CD14-positive monocyte (primary cell): Measurements from ENCODE around the gene PTTG1IP. TPM values are rescaled to one million over a fixed set of nuclear protein-coding genes. Genes with fewer than 3 reads are reported as not detected.

ENCODE experiments used
- DNase-seq, 3 donors: peaks; one replicate each; pipeline ENCODE4 v3.0.0-alpha.2; 2011 to 2022
- H2AFZ ChIP-seq: 2 replicates; pipeline ENCODE4 v1.6.0; 2012; ENCODE audit warnings: mild to moderate bottlenecking, low read depth, low read length, inconsistent platforms; ENCODE audit not compliant: insufficient read depth, poor library complexity, severe bottlenecking
- H3K27ac ChIP-seq, 2 donors: 1 replicate in 1 of 2; 2 replicates in 1 of 2; pipeline ENCODE4 v1.5.1; 2012 to 2013; ENCODE audit warnings: low read length in 2 of 2, control low read depth in 1 of 2, inconsistent platforms in 1 of 2, low read depth in 1 of 2, mild to moderate bottlenecking in 1 of 2
- H3K27me3 ChIP-seq, 2 donors: one replicate each; pipeline versions ENCODE4 v1.6.0 to v1.6.1; 2011 to 2013; ENCODE audit warnings: low read length in 2 of 2; ENCODE audit not compliant: control insufficient read depth in 2 of 2, insufficient read depth in 2 of 2
- H3K36me3 ChIP-seq, 2 donors: replicated peaks in 1 of 2; 1 replicate in 1 of 2; 2 replicates in 1 of 2; pipeline versions ENCODE4 v1.5.1 to v1.6.1; 2012 to 2013; ENCODE audit warnings: low read length in 2 of 2, control low read depth in 1 of 2, inconsistent platforms in 1 of 2, mild to moderate bottlenecking in 1 of 2; ENCODE audit not compliant: insufficient read depth in 2 of 2, control insufficient read depth in 1 of 2
- H3K4me1 ChIP-seq, 2 donors: 1 replicate in 1 of 2; 2 replicates in 1 of 2; pipeline versions ENCODE4 v1.5.1 to v1.6.1; 2012 to 2013; ENCODE audit warnings: low read length in 2 of 2, control low read depth in 1 of 2, inconsistent platforms in 1 of 2, mild to moderate bottlenecking in 1 of 2, moderate library complexity in 1 of 2; ENCODE audit not compliant: insufficient read depth in 2 of 2, control insufficient read depth in 1 of 2
- H3K4me2 ChIP-seq: replicated peaks from 2 replicates; pipeline ENCODE3; 2012; ENCODE audit warnings: low read length, moderate library complexity, mild to moderate bottlenecking; ENCODE audit not compliant: poor library complexity, severe bottlenecking; ENCODE audit errors: extremely low read depth
- H3K4me3 ChIP-seq, 3 experiments: fragments of 200-600 bp in 1 of 3; sonication (generic) in 1 of 3; replicated peaks in 1 of 3; 1 replicate in 2 of 3; 2 replicates in 1 of 3; pipeline ENCODE4 v1.5.1; 2011 to 2013; ENCODE audit warnings: low read length in 3 of 3, mild to moderate bottlenecking in 3 of 3, control low read depth in 2 of 3, low read depth in 2 of 3, inconsistent platforms in 1 of 3, moderate library complexity in 1 of 3
- H3K79me2 ChIP-seq: 2 replicates; pipeline ENCODE4 v1.6.0; 2012; ENCODE audit warnings: mild to moderate bottlenecking, control low read depth, inconsistent platforms, low read length, moderate library complexity; ENCODE audit not compliant: insufficient read depth
- H3K9ac ChIP-seq: 2 replicates; pipeline ENCODE4 v1.6.0; 2017; ENCODE audit warnings: low read length, mild to moderate bottlenecking; ENCODE audit not compliant: insufficient read depth, poor library complexity, severe bottlenecking
- H3K9me3 ChIP-seq, 2 donors: replicated peaks in 1 of 2; 1 replicate in 1 of 2; 2 replicates in 1 of 2; pipeline versions ENCODE4 v1.5.1 to v1.6.1; 2012 to 2013; ENCODE audit warnings: low read length in 2 of 2, control low read depth in 1 of 2; ENCODE audit not compliant: control insufficient read depth in 1 of 2, insufficient read depth in 1 of 2
- H4K20me1 ChIP-seq: 2 replicates; pipeline ENCODE4 v1.6.0; 2012; ENCODE audit warnings: mild to moderate bottlenecking, low read length, control low read depth, moderate library complexity; ENCODE audit not compliant: insufficient read depth
- H3K27ac Mint-ChIP-seq, 7 donors: one replicate each; pipeline ENCODE4 v1.8.0; 2020; ENCODE audit warnings: mild to moderate bottlenecking in 7 of 7, mixed read lengths in 7 of 7, moderate library complexity in 6 of 7, inconsistent platforms in 2 of 7
- H3K27me3 Mint-ChIP-seq, 3 donors: one replicate each; pipeline ENCODE4 v1.8.0; 2021 to 2022; ENCODE audit warnings: low read depth in 3 of 3, mild to moderate bottlenecking in 3 of 3, mixed read lengths in 3 of 3, moderate library complexity in 3 of 3, inconsistent platforms in 1 of 3
- H3K36me3 Mint-ChIP-seq, 2 donors: one replicate each; pipeline ENCODE4 v1.8.0; 2020; ENCODE audit warnings: mixed read lengths in 2 of 2, inconsistent platforms in 1 of 2, mild to moderate bottlenecking in 1 of 2
- H3K4me1 Mint-ChIP-seq: one replicate; pipeline ENCODE4 v1.8.0; 2020; ENCODE audit warnings: mild to moderate bottlenecking, mixed read lengths
- H3K4me3 Mint-ChIP-seq, 2 donors: one replicate each; pipeline ENCODE4 v1.8.0; 2020; ENCODE audit warnings: mild to moderate bottlenecking in 2 of 2, mixed read lengths in 2 of 2, moderate library complexity in 1 of 2
- H3K9me3 Mint-ChIP-seq, 7 donors: one replicate each; pipeline ENCODE4 v1.8.0; 2020 to 2022; ENCODE audit warnings: mixed read lengths in 7 of 7, mild to moderate bottlenecking in 6 of 7, moderate library complexity in 6 of 7, inconsistent platforms in 2 of 7
- CTCF ChIP-seq: fragments of 200-600 bp; IDR thresholded peaks from one replicate; pipeline ENCODE4 v1.8.0; 2022; ENCODE audit warnings: antibody characterized with exemption, mild to moderate bottlenecking
- WGBS: methylation state at CpG from one replicate; pipeline ENCODE4 v1.1.5; 2013; ENCODE audit warnings: missing lambda C conversion rate; ENCODE audit not compliant: insufficient coverage; 5-methylcytosine and 5-hydroxymethylcytosine counted together
- intact Hi-C, 2 donors: fragments of 100-400 bp; cut with micrococcal nuclease; formaldehyde crosslinking; loops; one replicate each; pipeline versions ENCODE4 v1.15.0 to v1.15.1; 2023
- polyA plus RNA-seq, 3 donors: library from polyadenylated mRNA; depleted of rRNA in 1 of 3; unstranded in 2 of 3; stranded (reverse) in 1 of 3; fragments of 300-500 nt in 2 of 3; fragments of >200 nt in 1 of 3; fragmentation: Illumina TruSeq in 2 of 3; gene quantifications; 1 replicate in 2 of 3; 2 replicates in 1 of 3; pipeline ENCODE4 v1.2.3, GENCODE V29; 2012 to 2021

Gene PTTG1IP
- polyA plus RNA-seq, 3 donors: 118 to 238 (median 206) TPM

GRCh38 chr21:44892095-44892494, 18.6 kb upstream of the PTTG1IP start:
- Histone ChIP-seq H3K27ac (no peak overlapping the region), H3K27me3 (no peaks in the 10 kb centered on the region), H3K36me3 (peaks cover 95 to 98% of the 10 kb centered on the region in 2 donors), H3K79me2 (peaks cover 75% of the 10 kb centered on the region), H4K20me1 (peaks cover 99% of the 10 kb centered on the region), H3K9ac (no peak overlapping the region), H2AFZ (no peak overlapping the region), H3K4me3 (no peak overlapping the region), H3K9me3 (no peaks in the 10 kb centered on the region), H3K4me2 (no peak overlapping the region), H3K4me1 (peaks cover 3 to 25% of the 10 kb centered on the region in 2 donors)
- H3K4me3 Mint-ChIP-seq: no peak overlapping the region
- 99% methylated on average over 11 of the region's 19 CpGs for WGBS
- peak overlapping the region in 4 of 7 donors; percentile 50 to 86 (median 63) for H3K27ac Mint-ChIP-seq
- peaks cover 10% of the 10 kb centered on the region for H3K4me1 Mint-ChIP-seq
- TF ChIP-seq CTCF: no peak
- H3K27me3 Mint-ChIP-seq: no peaks in the 10 kb centered on the region
- H3K36me3 Mint-ChIP-seq: peaks cover 60 to 94% of the 10 kb centered on the region in 2 donors
- peaks cover 0 to 2% (median 0%) of the 10 kb centered on the region in 7 donors for H3K9me3 Mint-ChIP-seq
- intact Hi-C loops: no loop called here
- DNase-seq: no peak

GRCh38 chr21:44891631-44892031, 18.1 kb upstream of the PTTG1IP start:
- Histone ChIP-seq H3K79me2 (peaks cover 71% of the 10 kb centered on the region), H4K20me1 (peaks cover 99% of the 10 kb centered on the region), H3K4me1 (peaks cover 1 to 21% of the 10 kb centered on the region in 2 donors), H3K27ac (peak overlapping the region in 1 of 2 donors; percentile 34), H3K9me3 (no peaks in the 10 kb centered on the region), H3K4me2 (no peak overlapping the region), H3K27me3 (no peaks in the 10 kb centered on the region), H3K9ac (no peak overlapping the region), H2AFZ (no peak overlapping the region), H3K4me3 (no peak overlapping the region), H3K36me3 (peaks cover 95 to 98% of the 10 kb centered on the region in 2 donors)
- Mint-ChIP-seq H3K4me1 (peaks cover 10% of the 10 kb centered on the region), H3K9me3 (peaks cover 0 to 2% (median 0%) of the 10 kb centered on the region in 7 donors), H3K27ac (peak overlapping the region in 1 of 7 donors; percentile 50), H3K4me3 (no peak overlapping the region), H3K36me3 (peaks cover 64 to 94% of the 10 kb centered on the region in 2 donors), H3K27me3 (no peaks in the 10 kb centered on the region)
- no peak for TF ChIP-seq CTCF
- no peak for DNase-seq
- WGBS: 100% methylated on average over 13 of the region's 15 CpGs
- intact Hi-C loops: no loop called here
